ENCODE data around the gene EREG.

The EREG gene

DNA sequence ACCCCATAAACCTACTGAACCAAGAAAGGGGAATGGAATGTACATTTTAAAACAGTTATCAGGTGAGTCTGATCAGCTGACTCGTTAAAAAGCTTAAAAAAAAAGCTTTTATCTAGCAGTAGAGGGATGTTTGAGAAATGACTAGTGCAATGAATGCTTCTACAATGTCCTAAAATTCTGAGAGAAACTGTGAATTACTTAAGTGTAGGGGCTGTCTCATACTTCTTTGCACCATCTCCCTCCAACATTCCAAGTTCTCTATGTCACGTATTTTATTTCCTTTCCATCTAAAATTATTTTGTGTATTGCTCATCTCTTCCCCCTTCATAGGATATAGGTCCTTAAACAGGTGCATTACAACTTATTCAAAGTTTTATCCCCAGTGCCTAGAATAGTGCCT is 68.1 kb downstream of the EREG start:
- DNase-seq, result no peak

DNA sequence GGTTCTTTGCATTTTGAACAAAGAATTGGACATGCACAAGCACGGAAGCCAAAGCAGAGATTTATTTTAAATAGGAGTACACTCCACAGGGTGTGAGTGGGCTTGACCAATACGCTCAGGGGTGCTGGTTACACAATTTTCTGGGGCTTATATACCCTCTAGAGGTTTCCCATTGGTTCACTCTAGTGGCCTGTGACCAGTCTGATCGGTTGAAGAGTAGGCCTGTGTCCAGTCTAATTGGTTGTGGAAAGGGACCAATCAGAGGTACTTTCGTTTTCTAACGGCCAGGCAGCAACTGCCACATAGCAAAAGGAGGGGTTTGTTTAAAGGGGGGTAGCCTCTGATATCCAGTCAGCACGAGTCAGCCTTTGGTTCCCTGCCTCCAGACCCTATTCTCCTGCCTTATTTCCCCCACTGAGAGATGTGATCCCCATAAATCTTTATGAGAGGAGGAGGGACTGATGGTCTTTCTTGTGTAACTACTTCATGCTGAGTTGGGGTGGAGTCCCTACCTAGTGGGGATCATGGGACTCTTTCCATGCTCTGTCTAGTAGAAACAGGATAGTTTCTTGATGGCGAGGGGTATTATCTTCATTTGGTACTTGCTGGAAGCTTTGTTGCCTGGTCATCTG is 68.7 kb downstream of the EREG start:
- DNase-seq, result no peak

DNA sequence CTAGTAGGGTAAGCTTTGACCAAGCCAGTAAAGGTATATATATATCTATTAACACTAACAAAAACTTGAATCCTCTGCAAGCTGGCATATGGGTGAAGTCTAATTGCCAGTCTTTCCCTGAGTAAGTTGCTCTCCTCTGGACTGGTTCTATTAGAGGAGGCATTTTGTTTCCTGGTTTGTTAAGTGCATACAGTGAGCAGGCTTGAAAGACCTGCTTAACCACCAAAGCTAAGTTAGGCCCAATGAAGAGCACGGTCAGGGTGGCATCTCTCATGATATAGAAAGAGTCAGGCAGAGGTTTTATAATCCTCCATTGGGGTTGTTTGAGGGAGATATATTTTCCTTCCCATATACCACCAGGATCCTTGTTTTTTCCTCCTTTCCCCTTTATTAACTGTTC is 70.4 kb downstream of the EREG start:
- DNase-seq, result no peak

DNA sequence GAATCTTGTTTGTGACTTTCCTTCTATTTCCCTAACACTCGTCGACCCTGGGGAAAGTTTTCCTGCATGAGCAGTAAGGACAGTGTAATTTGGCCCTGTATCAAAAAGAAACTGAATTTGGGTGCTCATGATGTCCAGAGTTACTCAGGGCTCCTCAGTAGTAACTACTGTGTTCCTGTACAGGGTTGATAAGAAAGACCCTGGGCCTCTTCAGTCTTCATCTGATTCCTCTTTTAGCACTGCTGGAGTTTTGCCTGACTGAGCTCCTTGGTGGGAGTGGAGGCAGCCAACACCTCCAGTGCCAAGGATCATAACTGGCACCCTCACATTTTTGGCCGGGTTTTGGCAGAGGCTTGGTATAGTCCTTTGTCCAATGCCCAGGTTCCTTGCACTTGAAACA is 72.9 kb downstream of the EREG start:
- DNase-seq, result no peak
